NB4 (cell line): ENCODE data around the gene DYSF.

Experiments used
- DNase-seq: peaks from one replicate; pipeline ENCODE4 v3.0.0; 2010; ENCODE audit warnings: low read depth
- H3K4me3 ChIP-seq: one replicate; pipeline ENCODE4 v1.5.1; 2011; ENCODE audit warnings: mild to moderate bottlenecking, low read depth, low read length, moderate library complexity
- CTCF ChIP-seq: IDR thresholded peaks from one replicate; pipeline ENCODE4 v1.5.1; 2012; ENCODE audit warnings: low read depth, low read length
- MYC ChIP-seq: IDR thresholded peaks from 2 replicates; pipeline ENCODE4 v1.6.1; 2011; ENCODE audit warnings: low read depth, low read length
- POLR2A ChIP-seq: IDR thresholded peaks from 2 replicates; pipeline ENCODE4 v1.6.1; 2011; ENCODE audit warnings: mild to moderate bottlenecking; ENCODE audit not compliant: insufficient read length; ENCODE audit errors: extremely low read depth
- TF ChIP-seq, protein P1 (sequence below): IDR thresholded peaks from 2 replicates; pipeline ENCODE4 v1.6.1; 2011; ENCODE audit warnings: low read depth, low read length

The DYSF gene

GRCh38 chr2:71711133-71711855, 257.9 kb downstream of the DYSF start:
- no peak overlapping the region for H3K4me3 ChIP-seq
- DNase-seq, result no peak
- no peak for TF ChIP-seq POLR2A
- TF ChIP-seq, protein P1, sequence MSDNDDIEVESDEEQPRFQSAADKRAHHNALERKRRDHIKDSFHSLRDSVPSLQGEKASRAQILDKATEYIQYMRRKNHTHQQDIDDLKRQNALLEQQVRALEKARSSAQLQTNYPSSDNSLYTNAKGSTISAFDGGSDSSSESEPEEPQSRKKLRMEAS, result no peak
- no peak for TF ChIP-seq CTCF
- TF ChIP-seq MYC, result no peak

DNA sequence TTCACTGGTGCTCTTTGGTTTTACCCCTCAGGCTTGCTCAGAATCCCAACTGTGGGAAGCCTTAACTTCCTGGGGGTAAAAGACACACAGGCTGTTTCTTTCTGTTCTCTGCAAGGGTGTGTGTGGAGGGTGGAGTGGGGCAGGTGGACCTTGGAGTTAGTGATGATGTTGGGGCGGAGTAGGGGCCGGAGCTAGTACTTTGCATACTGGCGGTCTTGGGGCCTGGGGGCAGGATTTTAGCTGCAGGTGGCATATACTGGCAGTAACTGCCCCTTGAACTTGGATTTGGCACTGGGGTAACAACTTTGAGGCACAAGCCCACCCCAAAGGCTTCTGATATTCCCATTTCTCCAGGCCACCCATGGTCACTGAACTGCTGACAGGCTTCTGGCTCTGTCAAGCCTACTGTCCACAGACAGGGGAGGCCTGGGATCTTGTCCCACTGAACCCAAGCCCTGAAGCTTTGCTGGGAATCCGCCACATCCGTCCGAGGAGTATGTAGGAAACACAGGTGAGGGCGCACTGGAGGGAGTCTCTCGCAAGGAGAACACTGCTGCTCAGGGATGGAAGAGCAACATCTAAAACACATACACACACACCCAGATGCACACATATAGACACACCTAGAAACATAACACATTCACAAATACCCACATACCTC, 258.9 kb downstream of the DYSF start:
- TF ChIP-seq, protein P1, result no peak
- TF ChIP-seq POLR2A (no peak), MYC (no peak), CTCF (no peak)
- DNase-seq, result no peak
- H3K4me3 ChIP-seq, result no peak overlapping the region

DNA sequence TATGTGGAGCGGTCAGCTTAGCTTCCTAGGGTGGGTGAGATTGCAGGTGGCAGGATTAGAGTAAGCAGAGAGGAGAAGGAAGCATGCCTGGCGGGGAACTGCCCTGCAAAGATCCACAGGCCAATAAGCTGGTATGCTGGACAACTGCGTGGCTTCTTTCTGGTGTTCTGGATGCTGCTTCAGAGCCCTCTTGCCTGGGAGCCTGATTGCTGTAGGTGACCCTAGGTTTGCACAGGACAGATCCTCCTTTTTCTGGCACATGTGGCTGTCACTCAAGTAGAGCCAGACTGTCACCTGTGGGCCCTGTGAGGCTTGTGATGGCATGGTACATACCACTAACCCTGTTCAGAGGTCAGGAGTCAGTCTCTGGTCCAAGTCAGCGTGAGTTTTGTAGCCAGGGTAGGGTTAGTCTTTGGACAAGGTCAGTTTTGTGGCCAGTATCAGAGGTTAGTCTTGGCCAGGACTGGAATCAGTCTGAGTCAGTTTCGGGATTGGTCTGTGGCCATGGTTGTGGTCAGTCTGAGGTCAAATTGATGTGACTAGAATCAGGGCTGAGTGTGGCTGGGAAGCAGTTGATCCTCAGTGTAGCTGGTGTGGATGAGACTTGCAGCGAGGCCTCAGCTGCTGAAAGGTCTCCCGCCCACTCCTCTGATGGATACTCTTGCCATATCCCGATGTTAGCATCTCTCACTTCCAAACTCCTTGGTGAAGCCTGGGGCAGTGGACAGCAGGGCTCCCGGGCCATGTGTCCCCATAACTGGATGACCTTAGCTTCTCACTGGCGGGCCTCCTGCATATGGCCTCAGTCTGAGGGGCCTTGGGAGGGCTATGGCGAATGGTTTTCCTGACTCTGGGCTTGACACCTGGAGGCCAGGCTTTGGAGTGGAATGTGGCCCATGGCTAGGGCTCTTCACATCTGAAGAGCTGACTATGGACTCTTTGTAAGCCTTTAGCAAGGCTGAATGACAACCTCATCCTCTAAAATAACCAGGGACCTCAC, 260.5 kb downstream of the DYSF start:
- H3K4me3 ChIP-seq, result no peak overlapping the region
- DNase-seq, result no peak

DNA sequence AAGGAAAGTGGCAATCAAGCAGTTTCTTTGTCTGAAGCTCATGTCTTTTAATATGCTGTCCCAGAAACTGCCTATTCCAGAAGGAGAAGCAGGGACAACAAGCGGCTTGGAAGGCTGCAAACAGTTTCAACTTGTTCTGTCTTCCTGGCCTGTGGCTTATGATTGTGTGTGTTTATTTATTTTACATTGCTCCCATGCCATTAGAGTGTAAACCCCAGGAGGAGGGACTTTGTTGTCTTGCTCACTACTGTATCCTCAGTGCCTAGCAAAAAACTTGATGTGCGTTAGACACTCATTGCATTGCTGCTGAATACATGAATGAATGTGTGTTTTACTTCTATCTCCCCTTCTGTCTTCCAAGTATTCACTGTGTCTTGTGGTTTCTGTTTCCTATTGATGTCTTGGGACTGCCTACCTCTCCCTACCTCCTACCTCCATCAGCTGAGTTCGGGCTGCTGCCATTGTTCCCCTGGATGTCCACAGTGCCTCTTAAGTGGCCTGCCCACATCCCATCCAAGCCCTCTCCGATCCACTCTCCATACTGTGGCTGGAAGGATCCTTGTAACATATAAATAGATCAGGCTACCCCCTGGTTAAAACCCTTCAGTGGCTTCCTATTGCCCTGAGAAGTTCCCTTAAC, 261.4 kb downstream of the DYSF start:
- DNase-seq, result no peak
- no peak overlapping the region for H3K4me3 ChIP-seq
- TF ChIP-seq, protein P1, result no peak
- TF ChIP-seq POLR2A (no peak), CTCF (no peak), MYC (no peak)

More for the DNA sequence above, 260.5 kb downstream of the DYSF start:
- no peak for TF ChIP-seq MYC
- TF ChIP-seq, protein P1, result no peak
- no peak for TF ChIP-seq CTCF
- TF ChIP-seq POLR2A, result no peak

DNA sequence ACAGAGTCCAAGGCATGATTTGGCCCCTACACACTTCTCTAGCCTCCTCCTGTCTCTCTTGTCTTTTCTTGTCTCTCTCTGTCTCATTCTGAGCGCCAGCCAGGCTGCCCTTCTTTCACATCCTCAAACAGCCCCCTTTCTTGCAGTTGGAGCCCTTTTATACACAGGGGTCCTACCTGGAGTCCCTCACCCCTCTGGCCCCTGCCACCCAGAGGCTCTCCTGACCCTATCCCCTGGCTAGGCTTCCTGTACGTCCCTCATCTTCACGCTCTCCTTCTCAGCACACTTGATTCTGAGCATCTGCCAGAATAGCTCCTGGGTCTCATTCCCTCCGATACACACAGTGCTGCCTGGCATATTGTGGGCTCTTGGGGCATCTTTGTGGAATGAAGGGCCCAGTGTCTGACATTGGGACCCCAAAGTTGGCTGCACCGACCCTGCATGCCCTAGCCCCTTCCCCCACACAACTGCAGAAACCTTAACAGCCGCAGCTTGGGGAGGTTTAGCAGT, 261.9 kb downstream of the DYSF start:
- no peak for DNase-seq
- TF ChIP-seq POLR2A (no peak), CTCF (no peak), MYC (no peak)
- TF ChIP-seq, protein P1, result no peak
- H3K4me3 ChIP-seq, result no peak overlapping the region
